ENCODE results near the gene GPR17. TPM values are rescaled to one million over a fixed set of nuclear protein-coding genes. Genes with fewer than 3 reads are reported as not detected.
A peak's percentile ranks its signal among the peaks of the same experiment; 100 is the strongest.

GPR17 gene
- total and polyA plus RNA-seq, 9 of the 15 experiments (the other 6 are each of a cell fraction or from before 2014, with no cell fraction given) = not detected

DNA sequence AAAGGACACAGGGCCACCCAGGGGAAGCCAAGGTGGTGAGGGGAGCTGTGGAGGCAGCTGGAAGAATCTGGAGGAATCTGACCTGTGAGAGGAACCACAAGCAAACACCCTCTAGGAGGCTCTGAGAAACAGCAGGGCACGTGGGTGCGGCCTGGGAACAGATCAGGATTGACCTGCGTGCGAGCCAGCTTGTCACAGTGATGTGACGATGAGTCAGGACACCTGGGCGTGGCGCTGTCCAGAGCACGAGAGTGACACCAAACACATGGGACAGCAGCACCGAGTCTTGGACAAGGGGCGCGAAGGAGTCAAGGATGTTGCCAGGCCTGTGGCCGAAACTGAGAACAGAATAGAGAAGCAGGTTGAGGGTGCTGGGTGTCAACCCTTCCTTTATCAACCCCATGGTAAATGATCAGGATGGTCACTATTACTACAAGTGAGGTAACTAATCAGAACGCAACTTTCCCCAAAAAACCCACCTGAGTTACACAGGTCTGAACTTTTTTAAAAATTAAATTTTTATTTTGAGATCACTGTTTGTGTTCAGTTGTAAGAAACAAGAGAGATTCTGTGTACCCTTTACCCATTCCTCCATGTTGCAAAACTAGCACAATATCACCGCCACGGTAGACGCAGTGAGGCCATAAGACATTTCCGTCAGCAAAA, 54.7 kb downstream of the GPR17 start (continued):
- TF ChIP-seq NR2C2 (CRISPR knock-in tag; IDR thresholded peaks at IDR 0.05) (0 out of 2 replicates have a peak, but pooled peaks have one; percentile 51), NR2C2 (tag; IDR thresholded peaks at IDR 0.05) (peak; percentile 83), POLR2AphosphoS5 (IDR thresholded peaks at IDR 0.05; ENCODE audit: control insufficient read depth, insufficient read depth, low read depth, low read length) (0 out of 2 replicates have a peak, but pooled peaks have one; percentile 45), MXI1 (IDR thresholded peaks at IDR 0.05; ENCODE audit: low read depth, low read length) (peak; percentile 84), BMI1 (IDR thresholded peaks at IDR 0.05; ENCODE audit: low read length) (no peak), TAF9B (IDR thresholded peaks at IDR 0.05; ENCODE audit: partially characterized antibody) (peak; percentile 63), ZNF444 (CRISPR knock-in tag; IDR thresholded peaks at IDR 0.05) (no peak), POLR2B (IDR thresholded peaks at IDR 0.05; ENCODE audit: low read depth, partially characterized antibody) (no peak)
- TF ChIP-seq, protein P1, sequence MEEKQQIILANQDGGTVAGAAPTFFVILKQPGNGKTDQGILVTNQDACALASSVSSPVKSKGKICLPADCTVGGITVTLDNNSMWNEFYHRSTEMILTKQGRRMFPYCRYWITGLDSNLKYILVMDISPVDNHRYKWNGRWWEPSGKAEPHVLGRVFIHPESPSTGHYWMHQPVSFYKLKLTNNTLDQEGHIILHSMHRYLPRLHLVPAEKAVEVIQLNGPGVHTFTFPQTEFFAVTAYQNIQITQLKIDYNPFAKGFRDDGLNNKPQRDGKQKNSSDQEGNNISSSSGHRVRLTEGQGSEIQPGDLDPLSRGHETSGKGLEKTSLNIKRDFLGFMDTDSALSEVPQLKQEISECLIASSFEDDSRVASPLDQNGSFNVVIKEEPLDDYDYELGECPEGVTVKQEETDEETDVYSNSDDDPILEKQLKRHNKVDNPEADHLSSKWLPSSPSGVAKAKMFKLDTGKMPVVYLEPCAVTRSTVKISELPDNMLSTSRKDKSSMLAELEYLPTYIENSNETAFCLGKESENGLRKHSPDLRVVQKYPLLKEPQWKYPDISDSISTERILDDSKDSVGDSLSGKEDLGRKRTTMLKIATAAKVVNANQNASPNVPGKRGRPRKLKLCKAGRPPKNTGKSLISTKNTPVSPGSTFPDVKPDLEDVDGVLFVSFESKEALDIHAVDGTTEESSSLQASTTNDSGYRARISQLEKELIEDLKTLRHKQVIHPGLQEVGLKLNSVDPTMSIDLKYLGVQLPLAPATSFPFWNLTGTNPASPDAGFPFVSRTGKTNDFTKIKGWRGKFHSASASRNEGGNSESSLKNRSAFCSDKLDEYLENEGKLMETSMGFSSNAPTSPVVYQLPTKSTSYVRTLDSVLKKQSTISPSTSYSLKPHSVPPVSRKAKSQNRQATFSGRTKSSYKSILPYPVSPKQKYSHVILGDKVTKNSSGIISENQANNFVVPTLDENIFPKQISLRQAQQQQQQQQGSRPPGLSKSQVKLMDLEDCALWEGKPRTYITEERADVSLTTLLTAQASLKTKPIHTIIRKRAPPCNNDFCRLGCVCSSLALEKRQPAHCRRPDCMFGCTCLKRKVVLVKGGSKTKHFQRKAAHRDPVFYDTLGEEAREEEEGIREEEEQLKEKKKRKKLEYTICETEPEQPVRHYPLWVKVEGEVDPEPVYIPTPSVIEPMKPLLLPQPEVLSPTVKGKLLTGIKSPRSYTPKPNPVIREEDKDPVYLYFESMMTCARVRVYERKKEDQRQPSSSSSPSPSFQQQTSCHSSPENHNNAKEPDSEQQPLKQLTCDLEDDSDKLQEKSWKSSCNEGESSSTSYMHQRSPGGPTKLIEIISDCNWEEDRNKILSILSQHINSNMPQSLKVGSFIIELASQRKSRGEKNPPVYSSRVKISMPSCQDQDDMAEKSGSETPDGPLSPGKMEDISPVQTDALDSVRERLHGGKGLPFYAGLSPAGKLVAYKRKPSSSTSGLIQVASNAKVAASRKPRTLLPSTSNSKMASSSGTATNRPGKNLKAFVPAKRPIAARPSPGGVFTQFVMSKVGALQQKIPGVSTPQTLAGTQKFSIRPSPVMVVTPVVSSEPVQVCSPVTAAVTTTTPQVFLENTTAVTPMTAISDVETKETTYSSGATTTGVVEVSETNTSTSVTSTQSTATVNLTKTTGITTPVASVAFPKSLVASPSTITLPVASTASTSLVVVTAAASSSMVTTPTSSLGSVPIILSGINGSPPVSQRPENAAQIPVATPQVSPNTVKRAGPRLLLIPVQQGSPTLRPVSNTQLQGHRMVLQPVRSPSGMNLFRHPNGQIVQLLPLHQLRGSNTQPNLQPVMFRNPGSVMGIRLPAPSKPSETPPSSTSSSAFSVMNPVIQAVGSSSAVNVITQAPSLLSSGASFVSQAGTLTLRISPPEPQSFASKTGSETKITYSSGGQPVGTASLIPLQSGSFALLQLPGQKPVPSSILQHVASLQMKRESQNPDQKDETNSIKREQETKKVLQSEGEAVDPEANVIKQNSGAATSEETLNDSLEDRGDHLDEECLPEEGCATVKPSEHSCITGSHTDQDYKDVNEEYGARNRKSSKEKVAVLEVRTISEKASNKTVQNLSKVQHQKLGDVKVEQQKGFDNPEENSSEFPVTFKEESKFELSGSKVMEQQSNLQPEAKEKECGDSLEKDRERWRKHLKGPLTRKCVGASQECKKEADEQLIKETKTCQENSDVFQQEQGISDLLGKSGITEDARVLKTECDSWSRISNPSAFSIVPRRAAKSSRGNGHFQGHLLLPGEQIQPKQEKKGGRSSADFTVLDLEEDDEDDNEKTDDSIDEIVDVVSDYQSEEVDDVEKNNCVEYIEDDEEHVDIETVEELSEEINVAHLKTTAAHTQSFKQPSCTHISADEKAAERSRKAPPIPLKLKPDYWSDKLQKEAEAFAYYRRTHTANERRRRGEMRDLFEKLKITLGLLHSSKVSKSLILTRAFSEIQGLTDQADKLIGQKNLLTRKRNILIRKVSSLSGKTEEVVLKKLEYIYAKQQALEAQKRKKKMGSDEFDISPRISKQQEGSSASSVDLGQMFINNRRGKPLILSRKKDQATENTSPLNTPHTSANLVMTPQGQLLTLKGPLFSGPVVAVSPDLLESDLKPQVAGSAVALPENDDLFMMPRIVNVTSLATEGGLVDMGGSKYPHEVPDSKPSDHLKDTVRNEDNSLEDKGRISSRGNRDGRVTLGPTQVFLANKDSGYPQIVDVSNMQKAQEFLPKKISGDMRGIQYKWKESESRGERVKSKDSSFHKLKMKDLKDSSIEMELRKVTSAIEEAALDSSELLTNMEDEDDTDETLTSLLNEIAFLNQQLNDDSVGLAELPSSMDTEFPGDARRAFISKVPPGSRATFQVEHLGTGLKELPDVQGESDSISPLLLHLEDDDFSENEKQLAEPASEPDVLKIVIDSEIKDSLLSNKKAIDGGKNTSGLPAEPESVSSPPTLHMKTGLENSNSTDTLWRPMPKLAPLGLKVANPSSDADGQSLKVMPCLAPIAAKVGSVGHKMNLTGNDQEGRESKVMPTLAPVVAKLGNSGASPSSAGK (IDR thresholded peaks at IDR 0.05) = peak; percentile 97
- TF ChIP-seq, protein P2, sequence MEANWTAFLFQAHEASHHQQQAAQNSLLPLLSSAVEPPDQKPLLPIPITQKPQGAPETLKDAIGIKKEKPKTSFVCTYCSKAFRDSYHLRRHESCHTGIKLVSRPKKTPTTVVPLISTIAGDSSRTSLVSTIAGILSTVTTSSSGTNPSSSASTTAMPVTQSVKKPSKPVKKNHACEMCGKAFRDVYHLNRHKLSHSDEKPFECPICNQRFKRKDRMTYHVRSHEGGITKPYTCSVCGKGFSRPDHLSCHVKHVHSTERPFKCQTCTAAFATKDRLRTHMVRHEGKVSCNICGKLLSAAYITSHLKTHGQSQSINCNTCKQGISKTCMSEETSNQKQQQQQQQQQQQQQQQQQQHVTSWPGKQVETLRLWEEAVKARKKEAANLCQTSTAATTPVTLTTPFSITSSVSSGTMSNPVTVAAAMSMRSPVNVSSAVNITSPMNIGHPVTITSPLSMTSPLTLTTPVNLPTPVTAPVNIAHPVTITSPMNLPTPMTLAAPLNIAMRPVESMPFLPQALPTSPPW (CRISPR knock-in tag; IDR thresholded peaks at IDR 0.05) = peak; percentile 16; the same call in 1 of the 2 replicates

Measured in K562 (cell line).